ENCODE results near the gene C9. TPM values are rescaled to one million over a fixed set of nuclear protein-coding genes. Genes with fewer than 3 reads are reported as not detected.
"Not testable (repeated sequence)": the region's sequence is repeated elsewhere in the genome, so short reads cannot be mapped to it uniquely, and the experiment has no call there.

C9 gene
- total RNA-seq, 1 donor from 2014 or later = 1.0 TPM

- not testable (repeated sequence) for H3K4me1 ChIP-seq (ENCODE audit: control insufficient read depth in 3 of 3, insufficient read depth in 3 of 3, low read length in 3 of 3); H3K27me3 ChIP-seq (ENCODE audit: control insufficient read depth in 3 of 3, insufficient read depth in 3 of 3, low read length in 3 of 3); H3K9ac ChIP-seq (ENCODE audit: low read depth in 1 of 3, low read length in 3 of 3); H3K36me3 ChIP-seq (ENCODE audit: control insufficient read depth in 3 of 3, insufficient read depth in 3 of 3, low read length in 3 of 3); H3K4me3 ChIP-seq (ENCODE audit: low read length in 3 of 3); H3K9me3 ChIP-seq (ENCODE audit: control insufficient read depth in 3 of 3, low read length in 3 of 3); H3K27ac ChIP-seq (ENCODE audit: low read depth, low read length)
Measured at GRCh38 chr5:39275865-39276264, 88.4 kb downstream of the C9 start.

- Histone ChIP-seq H3K9me3 (ENCODE audit: control insufficient read depth in 3 of 3, low read length in 3 of 3) (no peaks in the 10 kb centered on the region), H3K4me3 (ENCODE audit: low read length in 3 of 3) (peak overlapping the region in 1 of 3 donors; percentile 32), H3K9ac (ENCODE audit: low read depth in 1 of 3, low read length in 3 of 3) (no peak overlapping the region), H3K36me3 (ENCODE audit: control insufficient read depth in 3 of 3, insufficient read depth in 3 of 3, low read length in 3 of 3) (no peaks in the 10 kb centered on the region), H3K4me1 (ENCODE audit: control insufficient read depth in 3 of 3, insufficient read depth in 3 of 3, low read length in 3 of 3) (no peaks in the 10 kb centered on the region), H3K27ac (ENCODE audit: low read depth, low read length) (peak overlapping the region; percentile 28), H3K27me3 (ENCODE audit: control insufficient read depth in 3 of 3, insufficient read depth in 3 of 3, low read length in 3 of 3) (no peaks in the 10 kb centered on the region)
Measured at GRCh38 chr5:39274398-39275085, 89.8 kb downstream of the C9 start.

GRCh38 chr5:39273314-39273954 lies 90.9 kb downstream of the C9 start:
- Histone ChIP-seq H3K4me3 (ENCODE audit: low read length in 3 of 3) (no peak overlapping the region), H3K27me3 (ENCODE audit: control insufficient read depth in 3 of 3, insufficient read depth in 3 of 3, low read length in 3 of 3) (no peaks in the 10 kb centered on the region), H3K27ac (ENCODE audit: low read depth, low read length) (no peak overlapping the region), H3K9me3 (ENCODE audit: control insufficient read depth in 3 of 3, low read length in 3 of 3) (no peaks in the 10 kb centered on the region), H3K4me1 (ENCODE audit: control insufficient read depth in 3 of 3, insufficient read depth in 3 of 3, low read length in 3 of 3) (no peaks in the 10 kb centered on the region), H3K9ac (ENCODE audit: low read depth in 1 of 3, low read length in 3 of 3) (no peak overlapping the region), H3K36me3 (ENCODE audit: control insufficient read depth in 3 of 3, insufficient read depth in 3 of 3, low read length in 3 of 3) (no peaks in the 10 kb centered on the region)

GRCh38 chr5:39272869-39273231 lies 91.4 kb downstream of the C9 start:
- H3K9ac ChIP-seq (ENCODE audit: low read depth in 1 of 3, low read length in 3 of 3); H3K27ac ChIP-seq (ENCODE audit: low read depth, low read length); H3K9me3 ChIP-seq (ENCODE audit: control insufficient read depth in 3 of 3, low read length in 3 of 3); H3K4me1 ChIP-seq (ENCODE audit: control insufficient read depth in 3 of 3, insufficient read depth in 3 of 3, low read length in 3 of 3); H3K27me3 ChIP-seq (ENCODE audit: control insufficient read depth in 3 of 3, insufficient read depth in 3 of 3, low read length in 3 of 3); H3K36me3 ChIP-seq (ENCODE audit: control insufficient read depth in 3 of 3, insufficient read depth in 3 of 3, low read length in 3 of 3); H3K4me3 ChIP-seq (ENCODE audit: low read length in 3 of 3): not testable (repeated sequence)

- Histone ChIP-seq H3K27me3 (ENCODE audit: control insufficient read depth in 3 of 3, insufficient read depth in 3 of 3, low read length in 3 of 3) (no peaks in the 10 kb centered on the region), H3K4me1 (ENCODE audit: control insufficient read depth in 3 of 3, insufficient read depth in 3 of 3, low read length in 3 of 3) (no peaks in the 10 kb centered on the region), H3K36me3 (ENCODE audit: control insufficient read depth in 3 of 3, insufficient read depth in 3 of 3, low read length in 3 of 3) (no peaks in the 10 kb centered on the region), H3K27ac (ENCODE audit: low read depth, low read length) (no peak overlapping the region), H3K9me3 (ENCODE audit: control insufficient read depth in 3 of 3, low read length in 3 of 3) (no peaks in the 10 kb centered on the region), H3K9ac (ENCODE audit: low read depth in 1 of 3, low read length in 3 of 3) (no peak overlapping the region), H3K4me3 (ENCODE audit: low read length in 3 of 3) (no peak overlapping the region)
Measured at GRCh38 chr5:39270225-39270848, 94.0 kb downstream of the C9 start.

GRCh38 chr5:39267186-39267585 lies 97.1 kb downstream of the C9 start:
- Histone ChIP-seq H3K27ac (ENCODE audit: low read depth, low read length) (no peak overlapping the region), H3K9me3 (ENCODE audit: control insufficient read depth in 3 of 3, low read length in 3 of 3) (no peaks in the 10 kb centered on the region), H3K4me3 (ENCODE audit: low read length in 3 of 3) (no peak overlapping the region), H3K9ac (ENCODE audit: low read depth in 1 of 3, low read length in 3 of 3) (no peak overlapping the region), H3K4me1 (ENCODE audit: control insufficient read depth in 3 of 3, insufficient read depth in 3 of 3, low read length in 3 of 3) (no peaks in the 10 kb centered on the region), H3K27me3 (ENCODE audit: control insufficient read depth in 3 of 3, insufficient read depth in 3 of 3, low read length in 3 of 3) (no peaks in the 10 kb centered on the region), H3K36me3 (ENCODE audit: control insufficient read depth in 3 of 3, insufficient read depth in 3 of 3, low read length in 3 of 3) (no peaks in the 10 kb centered on the region)

GRCh38 chr5:39266442-39266841 lies 97.9 kb downstream of the C9 start:
- Histone ChIP-seq H3K4me1 (ENCODE audit: control insufficient read depth in 3 of 3, insufficient read depth in 3 of 3, low read length in 3 of 3) (no peaks in the 10 kb centered on the region), H3K9me3 (ENCODE audit: control insufficient read depth in 3 of 3, low read length in 3 of 3) (no peaks in the 10 kb centered on the region), H3K9ac (ENCODE audit: low read depth in 1 of 3, low read length in 3 of 3) (no peak overlapping the region), H3K36me3 (ENCODE audit: control insufficient read depth in 3 of 3, insufficient read depth in 3 of 3, low read length in 3 of 3) (no peaks in the 10 kb centered on the region), H3K4me3 (ENCODE audit: low read length in 3 of 3) (no peak overlapping the region), H3K27ac (ENCODE audit: low read depth, low read length) (no peak overlapping the region), H3K27me3 (ENCODE audit: control insufficient read depth in 3 of 3, insufficient read depth in 3 of 3, low read length in 3 of 3) (no peaks in the 10 kb centered on the region)

- no peak overlapping the region for H3K4me3 ChIP-seq (ENCODE audit: low read length in 3 of 3)
- H3K27me3 ChIP-seq (ENCODE audit: control insufficient read depth in 3 of 3, insufficient read depth in 3 of 3, low read length in 3 of 3) = no peaks in the 10 kb centered on the region
- no peaks in the 10 kb centered on the region for H3K9me3 ChIP-seq (ENCODE audit: control insufficient read depth in 3 of 3, low read length in 3 of 3)
- H3K9ac ChIP-seq (ENCODE audit: low read depth in 1 of 3, low read length in 3 of 3) = no peak overlapping the region
- no peaks in the 10 kb centered on the region for H3K4me1 ChIP-seq (ENCODE audit: control insufficient read depth in 3 of 3, insufficient read depth in 3 of 3, low read length in 3 of 3)
- H3K27ac ChIP-seq (ENCODE audit: low read depth, low read length) = no peak overlapping the region
- H3K36me3 ChIP-seq (ENCODE audit: control insufficient read depth in 3 of 3, insufficient read depth in 3 of 3, low read length in 3 of 3) = no peaks in the 10 kb centered on the region
Measured at GRCh38 chr5:39264528-39264927, 99.8 kb downstream of the C9 start.

- H3K27ac ChIP-seq (ENCODE audit: low read depth, low read length) = no peak overlapping the region
- no peaks in the 10 kb centered on the region for H3K9me3 ChIP-seq (ENCODE audit: control insufficient read depth in 3 of 3, low read length in 3 of 3)
- H3K27me3 ChIP-seq (ENCODE audit: control insufficient read depth in 3 of 3, insufficient read depth in 3 of 3, low read length in 3 of 3) = no peaks in the 10 kb centered on the region
- H3K9ac ChIP-seq (ENCODE audit: low read depth in 1 of 3, low read length in 3 of 3) = no peak overlapping the region
- no peaks in the 10 kb centered on the region for H3K4me1 ChIP-seq (ENCODE audit: control insufficient read depth in 3 of 3, insufficient read depth in 3 of 3, low read length in 3 of 3)
- no peak overlapping the region for H3K4me3 ChIP-seq (ENCODE audit: low read length in 3 of 3)
- no peaks in the 10 kb centered on the region for H3K36me3 ChIP-seq (ENCODE audit: control insufficient read depth in 3 of 3, insufficient read depth in 3 of 3, low read length in 3 of 3)
Measured at GRCh38 chr5:39262981-39263380, 101.3 kb downstream of the C9 start.

GRCh38 chr5:39260095-39260494 lies 104.2 kb downstream of the C9 start:
- Histone ChIP-seq H3K27ac (ENCODE audit: low read depth, low read length) (no peak overlapping the region), H3K4me1 (ENCODE audit: control insufficient read depth in 3 of 3, insufficient read depth in 3 of 3, low read length in 3 of 3) (no peaks in the 10 kb centered on the region), H3K9me3 (ENCODE audit: control insufficient read depth in 3 of 3, low read length in 3 of 3) (no peaks in the 10 kb centered on the region), H3K4me3 (ENCODE audit: low read length in 3 of 3) (no peak overlapping the region), H3K9ac (ENCODE audit: low read depth in 1 of 3, low read length in 3 of 3) (no peak overlapping the region), H3K27me3 (ENCODE audit: control insufficient read depth in 3 of 3, insufficient read depth in 3 of 3, low read length in 3 of 3) (no peaks in the 10 kb centered on the region), H3K36me3 (ENCODE audit: control insufficient read depth in 3 of 3, insufficient read depth in 3 of 3, low read length in 3 of 3) (no peaks in the 10 kb centered on the region)
